ENCODE measurements around the gene SPAG7.

The SPAG7 gene

DNA sequence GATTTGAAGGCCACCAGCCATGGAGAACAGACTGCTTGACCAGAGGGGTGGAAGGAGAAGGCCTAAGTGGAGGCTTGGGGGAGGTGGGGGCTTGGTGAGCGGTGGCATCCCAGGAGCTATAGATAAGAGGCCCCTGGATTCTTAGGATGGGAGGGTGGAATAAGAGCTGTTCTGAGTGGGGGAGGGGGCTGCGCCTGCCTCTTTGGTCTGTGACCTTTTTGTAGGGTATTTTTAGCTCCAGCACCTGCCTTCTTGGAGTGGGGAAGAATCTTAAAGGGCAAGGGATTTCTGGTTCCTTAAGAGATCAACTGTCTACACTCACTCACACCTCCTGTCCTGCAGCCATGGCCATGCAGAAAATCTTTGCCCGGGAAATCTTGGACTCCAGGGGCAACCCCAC lies 16.1 kb downstream of the SPAG7 start:
- H3K4me3 ChIP-seq (ENCODE audit: low read depth in 1 of 5, low read length in 5 of 5), result no peak overlapping the region

DNA sequence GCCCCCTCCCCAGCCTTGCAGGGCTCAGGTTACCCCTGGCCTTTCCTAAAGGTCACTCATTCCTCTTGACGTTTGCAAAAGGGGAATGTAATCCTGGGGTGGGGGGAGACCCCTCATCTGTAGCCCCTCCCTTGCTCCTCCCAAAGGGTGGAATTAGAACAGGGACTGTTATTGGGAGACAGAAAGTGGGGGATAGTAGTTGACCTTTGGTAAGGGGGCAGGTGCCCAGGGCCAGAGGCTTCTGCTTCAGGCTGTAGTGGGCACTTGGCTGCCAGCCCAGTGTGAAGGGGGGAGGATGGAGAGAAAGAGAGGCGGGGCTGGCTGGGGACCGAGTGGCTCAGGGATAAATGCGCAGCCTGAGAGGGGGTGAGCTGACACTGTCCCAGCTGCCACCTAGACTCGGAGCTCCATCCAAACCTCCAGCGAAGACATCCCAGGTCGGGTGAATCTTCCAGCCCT lies 16.8 kb downstream of the SPAG7 start, which contains the start of gene ENO3:
TSS of gene ENO3 (plus strand) at position 374 of the 459 bp plus-strand sequence. CDS start 711 bp downstream, outside the sequence.
- no peaks in the 10 kb centered on the region for H3K27me3 ChIP-seq (ENCODE audit: control insufficient read depth in 5 of 5, insufficient read depth in 4 of 5, low read length in 5 of 5)
- H3K9ac ChIP-seq (ENCODE audit: low read length in 5 of 5), result peak within 1 kb of the TSS in 4 of 5 donors; percentile 75 to 82 (median 82)
- peaks cover 5 to 47% (median 37%) of the 10 kb centered on the region in 5 donors for H3K4me1 ChIP-seq (ENCODE audit: control insufficient read depth in 5 of 5, insufficient read depth in 5 of 5, low read length in 5 of 5)
- H3K4me3 ChIP-seq (ENCODE audit: low read depth in 1 of 5, low read length in 5 of 5), result peak within 1 kb of the TSS in 4 of 5 donors; percentile 30 to 58 (median 49)
- no peaks in the 10 kb centered on the region for H3K9me3 ChIP-seq (ENCODE audit: control insufficient read depth in 5 of 5, low read length in 5 of 5)
- peaks cover 0 to 10% (median 7%) of the 10 kb centered on the region in 5 donors for H3K36me3 ChIP-seq (ENCODE audit: control insufficient read depth in 5 of 5, insufficient read depth in 5 of 5, low read length in 5 of 5)
- H3K27ac ChIP-seq (ENCODE audit: low read depth, low read length), result peak within 1 kb of the TSS; percentile 96

More for the DNA sequence above, 16.1 kb downstream of the SPAG7 start:
- H3K27me3 ChIP-seq (ENCODE audit: control insufficient read depth in 5 of 5, insufficient read depth in 4 of 5, low read length in 5 of 5), result no peaks in the 10 kb centered on the region
- no peaks in the 10 kb centered on the region for H3K9me3 ChIP-seq (ENCODE audit: control insufficient read depth in 5 of 5, low read length in 5 of 5)
- H3K9ac ChIP-seq (ENCODE audit: low read length in 5 of 5), result no peak overlapping the region
- peaks cover 2 to 40% (median 30%) of the 10 kb centered on the region in 5 donors for H3K4me1 ChIP-seq (ENCODE audit: control insufficient read depth in 5 of 5, insufficient read depth in 5 of 5, low read length in 5 of 5)
- peaks cover 0 to 4% (median 2%) of the 10 kb centered on the region in 5 donors for H3K36me3 ChIP-seq (ENCODE audit: control insufficient read depth in 5 of 5, insufficient read depth in 5 of 5, low read length in 5 of 5)
- no peak overlapping the region for H3K27ac ChIP-seq (ENCODE audit: low read depth, low read length)

DNA sequence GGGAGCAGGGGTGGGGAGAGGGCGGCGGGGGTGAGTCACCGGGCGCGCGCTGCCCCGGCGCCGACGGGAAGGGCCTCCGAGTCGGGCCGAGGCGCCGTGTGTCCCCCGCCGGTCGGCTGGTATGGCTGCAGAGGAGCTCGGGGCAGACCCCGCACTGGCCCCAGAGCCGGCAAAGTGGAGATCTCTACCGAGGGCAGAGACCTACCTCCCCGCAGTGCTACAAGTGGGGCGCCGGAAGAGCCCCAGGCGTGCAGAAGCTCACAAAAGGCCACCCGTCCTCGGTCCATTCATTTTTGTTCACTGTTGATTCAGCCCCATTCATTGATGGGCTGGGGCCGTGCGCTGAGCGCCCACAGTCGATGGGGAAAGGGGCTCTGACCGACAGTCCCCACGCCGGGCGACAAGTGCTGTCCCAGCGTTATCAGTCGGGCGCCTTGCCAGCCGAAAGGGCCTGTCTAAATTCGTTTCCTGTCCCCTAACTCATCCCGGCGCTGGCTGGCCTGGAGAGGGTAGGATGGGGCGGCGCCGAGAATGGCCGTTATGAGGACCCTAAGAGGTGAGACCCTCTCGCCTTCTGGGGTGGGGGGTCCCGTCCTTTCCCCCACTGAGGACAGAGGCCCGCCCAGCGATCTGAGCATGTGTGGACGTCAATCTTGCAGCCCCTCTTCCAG lies 17.4 kb downstream of the SPAG7 start:
- H3K27ac ChIP-seq (ENCODE audit: low read depth, low read length), result peak overlapping the region; percentile 96
- H3K9me3 ChIP-seq (ENCODE audit: control insufficient read depth in 5 of 5, low read length in 5 of 5), result no peaks in the 10 kb centered on the region
- H3K4me1 ChIP-seq (ENCODE audit: control insufficient read depth in 5 of 5, insufficient read depth in 5 of 5, low read length in 5 of 5), result peaks cover 5 to 52% (median 43%) of the 10 kb centered on the region in 5 donors
- H3K27me3 ChIP-seq (ENCODE audit: control insufficient read depth in 5 of 5, insufficient read depth in 4 of 5, low read length in 5 of 5), result no peaks in the 10 kb centered on the region
- peak overlapping the region in 4 of 5 donors; percentile 30 to 58 (median 49) for H3K4me3 ChIP-seq (ENCODE audit: low read depth in 1 of 5, low read length in 5 of 5)
- peak overlapping the region in 4 of 5 donors; percentile 75 to 82 (median 82) for H3K9ac ChIP-seq (ENCODE audit: low read length in 5 of 5)
- H3K36me3 ChIP-seq (ENCODE audit: control insufficient read depth in 5 of 5, insufficient read depth in 5 of 5, low read length in 5 of 5), result peaks cover 0 to 15% (median 13%) of the 10 kb centered on the region in 5 donors

GRCh38 chr17:4949321-4950074 lies 18.1 kb downstream of the SPAG7 start:
- H3K4me1 ChIP-seq (ENCODE audit: control insufficient read depth in 5 of 5, insufficient read depth in 5 of 5, low read length in 5 of 5), result peaks cover 5 to 60% (median 50%) of the 10 kb centered on the region in 5 donors
- no peaks in the 10 kb centered on the region for H3K9me3 ChIP-seq (ENCODE audit: control insufficient read depth in 5 of 5, low read length in 5 of 5)
- peak overlapping the region in 4 of 5 donors; percentile 76 to 80 (median 78) for H3K9ac ChIP-seq (ENCODE audit: low read length in 5 of 5)
- peaks cover 0 to 22% (median 20%) of the 10 kb centered on the region in 5 donors for H3K36me3 ChIP-seq (ENCODE audit: control insufficient read depth in 5 of 5, insufficient read depth in 5 of 5, low read length in 5 of 5)
- peak overlapping the region; percentile 48 to 99 (median 89) for H3K4me3 ChIP-seq (ENCODE audit: low read depth in 1 of 5, low read length in 5 of 5)
- peak overlapping the region; percentile 96 for H3K27ac ChIP-seq (ENCODE audit: low read depth, low read length)
- no peaks in the 10 kb centered on the region for H3K27me3 ChIP-seq (ENCODE audit: control insufficient read depth in 5 of 5, insufficient read depth in 4 of 5, low read length in 5 of 5)

GRCh38 chr17:4948931-4949320 lies 18.7 kb downstream of the SPAG7 start:
- Histone ChIP-seq H3K9me3 (ENCODE audit: control insufficient read depth in 5 of 5, low read length in 5 of 5) (no peaks in the 10 kb centered on the region), H3K9ac (ENCODE audit: low read length in 5 of 5) (peak overlapping the region in 4 of 5 donors; percentile 76 to 80 (median 78)), H3K27me3 (ENCODE audit: control insufficient read depth in 5 of 5, insufficient read depth in 4 of 5, low read length in 5 of 5) (no peaks in the 10 kb centered on the region), H3K4me3 (ENCODE audit: low read depth in 1 of 5, low read length in 5 of 5) (peak overlapping the region; percentile 79 to 99 (median 89)), H3K27ac (ENCODE audit: low read depth, low read length) (peak overlapping the region; percentile 96), H3K36me3 (ENCODE audit: control insufficient read depth in 5 of 5, insufficient read depth in 5 of 5, low read length in 5 of 5) (peaks cover 0 to 27% (median 25%) of the 10 kb centered on the region in 5 donors), H3K4me1 (ENCODE audit: control insufficient read depth in 5 of 5, insufficient read depth in 5 of 5, low read length in 5 of 5) (peaks cover 3 to 58% (median 49%) of the 10 kb centered on the region in 5 donors)

- H3K4me3 ChIP-seq (ENCODE audit: low read depth in 1 of 5, low read length in 5 of 5), result peak within 1 kb of the TSS; percentile 79 to 99 (median 89)
- peak within 1 kb of the TSS; percentile 16 to 98 (median 94) for H3K9ac ChIP-seq (ENCODE audit: low read length in 5 of 5)
- H3K9me3 ChIP-seq (ENCODE audit: control insufficient read depth in 5 of 5, low read length in 5 of 5), result no peaks in the 10 kb centered on the region
- no peaks in the 10 kb centered on the region for H3K27me3 ChIP-seq (ENCODE audit: control insufficient read depth in 5 of 5, insufficient read depth in 4 of 5, low read length in 5 of 5)
- H3K36me3 ChIP-seq (ENCODE audit: control insufficient read depth in 5 of 5, insufficient read depth in 5 of 5, low read length in 5 of 5), result peaks cover 0 to 33% (median 29%) of the 10 kb centered on the region in 5 donors
- H3K4me1 ChIP-seq (ENCODE audit: control insufficient read depth in 5 of 5, insufficient read depth in 5 of 5, low read length in 5 of 5), result peaks cover 3 to 53% (median 47%) of the 10 kb centered on the region in 5 donors
- H3K27ac ChIP-seq (ENCODE audit: low read depth, low read length), result peak within 1 kb of the TSS; percentile 96
These were observed 19.3 kb downstream of the SPAG7 start, which contains the start of gene PFN1 for GRCh38 chr17:4948166-4948930. Gene PFN1 (minus strand): TSS chr17:4948530. CDS start chr17:4948394, 136 bp downstream.

DNA sequence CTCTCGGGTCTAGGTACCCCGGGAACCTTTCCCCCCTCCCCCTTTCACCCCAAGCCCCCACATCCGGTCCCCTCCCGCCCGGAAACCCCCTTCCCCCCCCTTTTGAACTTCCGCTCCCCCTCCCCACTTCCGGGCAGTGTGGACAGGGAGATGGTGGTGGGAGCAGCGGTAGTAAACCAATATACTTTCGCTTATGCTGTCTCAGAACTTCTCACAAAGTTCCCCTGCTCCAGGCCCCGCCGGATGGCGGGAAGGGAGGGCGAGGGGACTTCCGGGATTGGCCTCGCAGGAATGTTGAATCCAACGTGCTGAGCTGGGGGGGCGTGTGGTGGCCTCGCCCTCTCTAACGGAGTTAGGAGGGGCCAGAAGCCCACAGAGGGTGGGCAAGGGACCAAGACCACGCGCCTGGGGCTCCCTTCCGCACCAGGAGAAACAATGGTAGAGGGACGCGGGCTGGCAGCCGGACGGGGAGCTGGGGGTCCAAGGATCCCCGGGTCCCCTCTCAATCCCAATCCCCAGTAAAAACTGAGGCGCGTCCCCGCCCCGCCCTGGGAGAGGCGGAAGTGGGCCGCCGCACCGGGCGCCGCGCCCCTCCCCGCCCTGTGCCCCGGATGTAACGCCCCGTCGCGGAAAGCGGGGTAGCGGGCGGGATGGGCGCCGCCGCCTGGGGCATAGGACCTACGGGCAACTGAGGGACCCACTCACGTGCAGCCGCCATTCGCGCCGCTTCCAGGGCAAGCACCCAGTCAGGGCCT lies 20.0 kb downstream of the SPAG7 start:
- H3K27ac ChIP-seq (ENCODE audit: low read depth, low read length), result peak overlapping the region; percentile 96
- peak overlapping the region; percentile 16 to 98 (median 94) for H3K9ac ChIP-seq (ENCODE audit: low read length in 5 of 5)
- H3K9me3 ChIP-seq (ENCODE audit: control insufficient read depth in 5 of 5, low read length in 5 of 5), result no peaks in the 10 kb centered on the region
- H3K4me3 ChIP-seq (ENCODE audit: low read depth in 1 of 5, low read length in 5 of 5), result peak overlapping the region; percentile 78 to 99 (median 89)
- no peaks in the 10 kb centered on the region for H3K27me3 ChIP-seq (ENCODE audit: control insufficient read depth in 5 of 5, insufficient read depth in 4 of 5, low read length in 5 of 5)
- peaks cover 0 to 41% (median 37%) of the 10 kb centered on the region in 5 donors for H3K36me3 ChIP-seq (ENCODE audit: control insufficient read depth in 5 of 5, insufficient read depth in 5 of 5, low read length in 5 of 5)
- H3K4me1 ChIP-seq (ENCODE audit: control insufficient read depth in 5 of 5, insufficient read depth in 5 of 5, low read length in 5 of 5), result peaks cover 3 to 50% (median 47%) of the 10 kb centered on the region in 5 donors

- H3K9ac ChIP-seq (ENCODE audit: low read length in 5 of 5), result peak overlapping the region in 4 of 5 donors; percentile 63 to 81 (median 71)
- H3K4me3 ChIP-seq (ENCODE audit: low read depth in 1 of 5, low read length in 5 of 5), result peak overlapping the region; percentile 78 to 99 (median 89)
- H3K4me1 ChIP-seq (ENCODE audit: control insufficient read depth in 5 of 5, insufficient read depth in 5 of 5, low read length in 5 of 5), result peaks cover 3 to 51% (median 47%) of the 10 kb centered on the region in 5 donors
- H3K27me3 ChIP-seq (ENCODE audit: control insufficient read depth in 5 of 5, insufficient read depth in 4 of 5, low read length in 5 of 5), result no peaks in the 10 kb centered on the region
- peaks cover 0 to 46% (median 43%) of the 10 kb centered on the region in 5 donors for H3K36me3 ChIP-seq (ENCODE audit: control insufficient read depth in 5 of 5, insufficient read depth in 5 of 5, low read length in 5 of 5)
- no peaks in the 10 kb centered on the region for H3K9me3 ChIP-seq (ENCODE audit: control insufficient read depth in 5 of 5, low read length in 5 of 5)
- peak overlapping the region; percentile 96 for H3K27ac ChIP-seq (ENCODE audit: low read depth, low read length)
These were observed 20.6 kb downstream of the SPAG7 start for GRCh38 chr17:4947010-4947410.
